ENCODE measurements around the gene ROPN1L. TPM values are rescaled to one million over a fixed set of nuclear protein-coding genes. Genes with fewer than 3 reads are reported as not detected.

The ROPN1L gene
- total RNA-seq, 2 donors from 2014 or later, result 1.3 to 4.3 TPM

- no peak overlapping the region for H3K27ac ChIP-seq
- 68 to 83% methylated on average over 10 of the region's 10 CpGs for WGBS, 2 donors
- TF ChIP-seq CTCF (IDR thresholded peaks at IDR 0.05) (no peak), POLR2A (IDR thresholded peaks at IDR 0.05) (no peak)
- H3K27me3 ChIP-seq, result no peaks in the 10 kb centered on the region
- no peaks in the 10 kb centered on the region for H3K36me3 ChIP-seq (replicated peaks in 1 of 2; ENCODE audit: insufficient read depth in 1 of 2, low read depth in 2 of 2)
- intact Hi-C loops (cut with DNase I), result no loop called here
- DNase-seq, result no peak
- ATAC-seq, result no peak
- no peak overlapping the region for H3K4me3 ChIP-seq
- H3K4me1 ChIP-seq, result peaks cover 6% of the 10 kb centered on the region
- H3K9me3 ChIP-seq, result no peaks in the 10 kb centered on the region
Measured at GRCh38 chr5:10461904-10462555, 20.4 kb downstream of the ROPN1L start.

- H3K27ac ChIP-seq, result no peak overlapping the region
- no peaks in the 10 kb centered on the region for H3K9me3 ChIP-seq
- ATAC-seq, result no peak
- H3K4me1 ChIP-seq, result peaks cover 6% of the 10 kb centered on the region
- TF ChIP-seq CTCF (IDR thresholded peaks at IDR 0.05) (no peak), POLR2A (IDR thresholded peaks at IDR 0.05) (no peak)
- intact Hi-C loops (cut with DNase I), result no loop called here
- WGBS, 2 donors, result 89% methylated on average over 6 of the region's 6 CpGs; no CpG with 5 or more reads in 1 of the 2 donors
- H3K27me3 ChIP-seq, result no peaks in the 10 kb centered on the region
- no peak for DNase-seq
- no peak overlapping the region for H3K4me3 ChIP-seq
- H3K36me3 ChIP-seq (replicated peaks in 1 of 2; ENCODE audit: insufficient read depth in 1 of 2, low read depth in 2 of 2), result no peaks in the 10 kb centered on the region
Measured at GRCh38 chr5:10463566-10463965, 21.9 kb downstream of the ROPN1L start.

GRCh38 chr5:10464173-10464572 lies 22.5 kb downstream of the ROPN1L start:
- Histone ChIP-seq H3K4me3 (no peak overlapping the region), H3K36me3 (replicated peaks in 1 of 2; ENCODE audit: insufficient read depth in 1 of 2, low read depth in 2 of 2) (no peaks in the 10 kb centered on the region), H3K27ac (no peak overlapping the region), H3K27me3 (no peaks in the 10 kb centered on the region), H3K4me1 (peaks cover 6% of the 10 kb centered on the region), H3K9me3 (no peaks in the 10 kb centered on the region)
- 83 to 85% methylated on average over 11 of the region's 11 CpGs for WGBS, 2 donors
- intact Hi-C loops (cut with DNase I), result no loop called here
- DNase-seq, result no peak
- no peak for ATAC-seq
- no peak for TF ChIP-seq CTCF (IDR thresholded peaks at IDR 0.05)
- TF ChIP-seq POLR2A (IDR thresholded peaks at IDR 0.05), result no peak

GRCh38 chr5:10465726-10466125 lies 24.0 kb downstream of the ROPN1L start:
- H3K9me3 ChIP-seq, result no peaks in the 10 kb centered on the region
- intact Hi-C loops (cut with DNase I), result no loop called here
- TF ChIP-seq CTCF (IDR thresholded peaks at IDR 0.05) (no peak), POLR2A (IDR thresholded peaks at IDR 0.05) (no peak)
- H3K36me3 ChIP-seq (replicated peaks in 1 of 2; ENCODE audit: insufficient read depth in 1 of 2, low read depth in 2 of 2), result no peaks in the 10 kb centered on the region
- DNase-seq (no peak), ATAC-seq (no peak)
- no peak overlapping the region for H3K27ac ChIP-seq
- no peaks in the 10 kb centered on the region for H3K27me3 ChIP-seq
- no peaks in the 10 kb centered on the region for H3K4me1 ChIP-seq
- no peak overlapping the region for H3K4me3 ChIP-seq
- WGBS, 2 donors, result 86 to 92% methylated on average over 10 of the region's 10 CpGs

GRCh38 chr5:10466446-10467073 lies 24.9 kb downstream of the ROPN1L start:
- Histone ChIP-seq H3K36me3 (replicated peaks in 1 of 2; ENCODE audit: insufficient read depth in 1 of 2, low read depth in 2 of 2) (no peaks in the 10 kb centered on the region), H3K4me3 (no peak overlapping the region), H3K9me3 (no peaks in the 10 kb centered on the region), H3K27me3 (no peaks in the 10 kb centered on the region), H3K27ac (no peak overlapping the region), H3K4me1 (no peaks in the 10 kb centered on the region)
- no peak for TF ChIP-seq CTCF (IDR thresholded peaks at IDR 0.05)
- no peak for TF ChIP-seq POLR2A (IDR thresholded peaks at IDR 0.05)
- DNase-seq (no peak), ATAC-seq (no peak)
- WGBS, 2 donors, result 83 to 92% methylated on average over 17 of the region's 17 CpGs
- intact Hi-C loops (cut with DNase I), result no loop called here

All from body of pancreas (tissue), 4 donors.